ENCODE results near the gene TMEM132A. TPM values are rescaled to one million over a fixed set of nuclear protein-coding genes. Genes with fewer than 3 reads are reported as not detected.

TMEM132A gene
- total RNA-seq, 3 donors from 2014 or later = 3.9 to 11.8 (median 8.5) TPM

- no peak for ATAC-seq
- intact Hi-C loops (cut with DNase I, micrococcal nuclease) = no loop called here
- TF ChIP-seq, protein P1, sequence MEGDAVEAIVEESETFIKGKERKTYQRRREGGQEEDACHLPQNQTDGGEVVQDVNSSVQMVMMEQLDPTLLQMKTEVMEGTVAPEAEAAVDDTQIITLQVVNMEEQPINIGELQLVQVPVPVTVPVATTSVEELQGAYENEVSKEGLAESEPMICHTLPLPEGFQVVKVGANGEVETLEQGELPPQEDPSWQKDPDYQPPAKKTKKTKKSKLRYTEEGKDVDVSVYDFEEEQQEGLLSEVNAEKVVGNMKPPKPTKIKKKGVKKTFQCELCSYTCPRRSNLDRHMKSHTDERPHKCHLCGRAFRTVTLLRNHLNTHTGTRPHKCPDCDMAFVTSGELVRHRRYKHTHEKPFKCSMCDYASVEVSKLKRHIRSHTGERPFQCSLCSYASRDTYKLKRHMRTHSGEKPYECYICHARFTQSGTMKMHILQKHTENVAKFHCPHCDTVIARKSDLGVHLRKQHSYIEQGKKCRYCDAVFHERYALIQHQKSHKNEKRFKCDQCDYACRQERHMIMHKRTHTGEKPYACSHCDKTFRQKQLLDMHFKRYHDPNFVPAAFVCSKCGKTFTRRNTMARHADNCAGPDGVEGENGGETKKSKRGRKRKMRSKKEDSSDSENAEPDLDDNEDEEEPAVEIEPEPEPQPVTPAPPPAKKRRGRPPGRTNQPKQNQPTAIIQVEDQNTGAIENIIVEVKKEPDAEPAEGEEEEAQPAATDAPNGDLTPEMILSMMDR (IDR thresholded peaks at IDR 0.05) = no peak
These were observed 57.3 kb downstream of the TMEM132A start for GRCh38 chr11:60981515-60981914.

DNA sequence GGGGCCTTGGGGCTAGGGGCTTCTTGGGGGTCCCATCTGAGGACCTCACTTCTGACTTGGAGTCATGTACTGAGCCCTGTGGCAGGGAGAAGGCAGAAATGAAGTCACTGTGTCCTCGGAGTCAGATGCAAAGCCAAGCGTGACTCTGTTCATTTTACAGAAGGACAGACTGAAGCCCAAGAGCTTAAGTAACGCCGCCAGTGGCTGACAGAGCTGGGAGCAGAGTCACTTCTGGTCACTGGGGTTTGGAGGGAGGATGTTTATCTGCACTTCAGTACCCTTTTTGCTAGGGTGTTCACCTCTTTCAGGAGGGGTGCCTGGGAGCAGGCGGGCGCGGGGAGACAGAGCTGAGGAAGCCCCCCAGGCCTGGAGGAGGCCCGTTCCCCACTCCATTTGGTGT, 57.9 kb downstream of the TMEM132A start:
- no peaks in the 10 kb centered on the region for H3K4me1 ChIP-seq (ENCODE audit: low read depth)
- ATAC-seq (peak; percentile 13), DNase-seq (peak in 1 of 3 donors; percentile 44)
- TF ChIP-seq, protein P1 (IDR thresholded peaks at IDR 0.05) = no peak
- intact Hi-C loops (cut with DNase I, micrococcal nuclease) = no loop called here
- H3K36me3 ChIP-seq (ENCODE audit: low read depth) = no peaks in the 10 kb centered on the region
- H3K9me3 ChIP-seq = no peaks in the 10 kb centered on the region
- H3K4me3 ChIP-seq = no peak overlapping the region

More at GRCh38 chr11:60981515-60981914, 57.3 kb downstream of the TMEM132A start:
- Histone ChIP-seq H3K4me1 (ENCODE audit: low read depth) (no peaks in the 10 kb centered on the region), H3K9me3 (no peaks in the 10 kb centered on the region), H3K4me3 (no peak overlapping the region), H3K36me3 (ENCODE audit: low read depth) (no peaks in the 10 kb centered on the region)
- peak in 1 of 3 donors; percentile 48 for DNase-seq

DNA sequence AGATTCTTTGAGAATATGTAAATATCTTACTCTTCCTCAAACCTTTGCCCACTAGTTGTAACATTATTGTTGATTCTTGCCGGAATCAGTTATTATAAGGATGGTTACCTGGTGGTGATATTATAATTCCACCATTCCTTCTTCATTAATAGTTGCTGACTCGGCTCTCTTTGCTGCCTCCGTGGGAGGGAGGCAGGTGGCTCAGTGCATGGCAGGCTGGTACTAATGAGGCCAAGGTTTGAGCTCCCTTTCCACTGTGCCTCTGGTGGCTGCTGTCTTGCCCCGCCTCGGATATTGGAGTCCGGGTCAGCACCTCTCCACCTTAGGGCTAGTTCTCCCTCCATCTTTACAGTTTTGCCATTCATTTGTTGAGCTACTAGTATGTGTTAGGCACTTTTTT, 59.9 kb downstream of the TMEM132A start:
- ATAC-seq = no peak
- Histone ChIP-seq H3K36me3 (ENCODE audit: low read depth) (no peaks in the 10 kb centered on the region), H3K4me3 (no peak overlapping the region), H3K9me3 (no peaks in the 10 kb centered on the region), H3K4me1 (ENCODE audit: low read depth) (no peaks in the 10 kb centered on the region)
- intact Hi-C loops (cut with DNase I, micrococcal nuclease) = no loop called here
- TF ChIP-seq, protein P1 (IDR thresholded peaks at IDR 0.05) = no peak
- DNase-seq = no peak

- ATAC-seq (no peak), DNase-seq (no peak)
- Histone ChIP-seq H3K9me3 (no peaks in the 10 kb centered on the region), H3K4me1 (ENCODE audit: low read depth) (no peaks in the 10 kb centered on the region), H3K36me3 (ENCODE audit: low read depth) (no peaks in the 10 kb centered on the region), H3K4me3 (no peak overlapping the region)
- TF ChIP-seq, protein P1 (IDR thresholded peaks at IDR 0.05) = no peak
- intact Hi-C loops (cut with DNase I, micrococcal nuclease) = no loop called here
These were observed 60.4 kb downstream of the TMEM132A start for GRCh38 chr11:60984636-60985035.

DNA sequence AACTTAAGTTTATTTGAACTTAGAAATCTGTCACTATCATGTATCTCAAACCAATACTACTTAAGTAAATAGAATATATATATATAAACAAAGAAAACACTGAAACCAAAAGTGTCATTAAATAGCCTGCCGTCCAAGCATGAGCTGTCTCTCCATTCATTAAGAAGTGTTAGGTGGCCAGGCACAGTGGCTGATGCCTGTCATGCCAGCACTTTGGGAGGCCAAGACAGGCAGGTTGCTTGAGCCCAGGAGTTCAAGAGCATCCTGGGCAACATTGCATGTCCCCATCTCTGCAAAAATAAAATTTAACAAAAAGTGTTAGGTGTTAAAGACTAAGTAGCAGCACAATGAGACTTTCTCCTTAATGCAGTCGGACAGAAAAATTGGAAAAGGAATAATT, 61.2 kb downstream of the TMEM132A start:
- no peaks in the 10 kb centered on the region for H3K36me3 ChIP-seq (ENCODE audit: low read depth)
- no peak overlapping the region for H3K4me3 ChIP-seq
- H3K9me3 ChIP-seq = no peaks in the 10 kb centered on the region
- H3K4me1 ChIP-seq (ENCODE audit: low read depth) = no peaks in the 10 kb centered on the region
- no peak for DNase-seq
- TF ChIP-seq, protein P1 (IDR thresholded peaks at IDR 0.05) = no peak
- no peak for ATAC-seq
- intact Hi-C loops (cut with DNase I, micrococcal nuclease) = no loop called here
